ENCODE results near the gene TPD52L2.
"Not testable (repeated sequence)": the region's sequence is repeated elsewhere in the genome, so short reads cannot be mapped to it uniquely, and the experiment has no call there.

The TPD52L2 gene

GRCh38 chr20:63878899-63879663 is 14.0 kb downstream of the TPD52L2 start:
- DNase-seq (ENCODE audit: low read depth in 2 of 2), result no peak

- not testable (repeated sequence) for DNase-seq (ENCODE audit: low read depth in 2 of 2)
Observed at GRCh38 chr20:63880901-63881300, 15.8 kb downstream of the TPD52L2 start.

GRCh38 chr20:63881451-63882226 is 16.6 kb downstream of the TPD52L2 start:
- no peak for DNase-seq (ENCODE audit: low read depth in 2 of 2)

DNA sequence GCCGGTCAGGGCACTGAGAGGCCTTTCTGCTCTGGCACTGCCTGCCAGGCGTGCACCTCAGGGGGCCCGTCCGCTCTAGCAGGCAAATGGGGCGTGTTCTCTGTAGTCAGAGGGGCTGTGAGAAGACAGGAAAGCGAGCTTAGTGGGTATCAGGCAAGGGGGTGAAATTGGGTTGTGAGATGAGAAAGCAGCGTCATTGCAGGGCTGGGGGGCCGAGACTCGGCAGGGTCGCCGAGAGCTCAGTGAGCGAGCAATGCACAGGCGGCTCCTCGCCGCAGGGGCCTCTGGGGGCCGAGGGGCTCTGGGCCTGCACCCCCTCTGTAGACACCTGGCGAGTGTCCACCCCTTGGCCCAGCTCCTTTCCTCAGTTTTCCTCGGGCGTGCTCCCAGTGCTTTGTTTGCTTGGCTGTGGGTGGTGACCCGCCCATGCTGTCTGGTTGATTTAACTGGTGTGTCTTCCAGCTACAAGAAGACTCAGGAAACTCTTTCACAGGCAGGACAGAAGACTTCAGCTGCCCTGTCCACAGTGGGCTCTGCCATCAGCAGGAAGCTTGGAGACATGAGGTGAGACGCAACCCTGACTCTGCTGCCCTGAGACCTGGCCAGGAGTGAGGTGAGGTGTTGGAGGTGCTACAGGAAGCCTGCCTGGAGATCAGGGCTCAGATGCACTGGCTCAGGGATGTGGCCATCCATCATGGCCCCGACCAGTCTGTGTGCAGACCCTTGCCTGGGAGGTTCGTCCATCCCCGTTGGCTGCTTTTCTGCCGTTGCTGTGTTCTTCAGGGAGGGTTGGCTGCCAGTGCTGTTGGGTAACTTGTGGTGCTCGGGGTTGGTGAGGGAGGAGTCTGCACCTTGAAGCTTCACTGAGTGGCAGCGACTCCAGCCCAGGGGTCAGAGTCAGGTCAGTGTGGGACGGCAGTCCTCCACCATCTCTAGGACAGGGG is 17.5 kb downstream of the TPD52L2 start:
- DNase-seq (ENCODE audit: low read depth in 2 of 2), result no peak

DNA sequence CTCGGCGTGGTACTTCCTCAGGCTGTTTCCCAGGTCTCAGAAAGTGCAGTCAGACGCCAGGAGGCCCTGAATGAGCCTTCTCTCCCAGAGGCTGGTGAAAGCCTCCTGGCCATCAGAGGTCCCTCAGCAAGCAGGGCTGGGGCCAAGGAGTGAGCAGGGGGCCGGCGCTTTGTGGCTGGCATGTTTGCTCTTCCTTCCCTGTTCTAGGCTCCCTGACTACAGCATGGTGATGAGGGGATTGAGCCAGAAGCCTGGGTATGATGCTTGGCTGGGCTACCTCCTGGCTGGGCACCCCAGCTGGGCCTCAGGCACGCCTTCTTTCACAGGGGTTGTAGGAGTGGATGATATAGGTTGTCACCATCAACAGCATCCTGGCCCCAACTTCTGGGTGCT is 18.1 kb downstream of the TPD52L2 start:
- no peak for DNase-seq (ENCODE audit: low read depth in 2 of 2)

DNA sequence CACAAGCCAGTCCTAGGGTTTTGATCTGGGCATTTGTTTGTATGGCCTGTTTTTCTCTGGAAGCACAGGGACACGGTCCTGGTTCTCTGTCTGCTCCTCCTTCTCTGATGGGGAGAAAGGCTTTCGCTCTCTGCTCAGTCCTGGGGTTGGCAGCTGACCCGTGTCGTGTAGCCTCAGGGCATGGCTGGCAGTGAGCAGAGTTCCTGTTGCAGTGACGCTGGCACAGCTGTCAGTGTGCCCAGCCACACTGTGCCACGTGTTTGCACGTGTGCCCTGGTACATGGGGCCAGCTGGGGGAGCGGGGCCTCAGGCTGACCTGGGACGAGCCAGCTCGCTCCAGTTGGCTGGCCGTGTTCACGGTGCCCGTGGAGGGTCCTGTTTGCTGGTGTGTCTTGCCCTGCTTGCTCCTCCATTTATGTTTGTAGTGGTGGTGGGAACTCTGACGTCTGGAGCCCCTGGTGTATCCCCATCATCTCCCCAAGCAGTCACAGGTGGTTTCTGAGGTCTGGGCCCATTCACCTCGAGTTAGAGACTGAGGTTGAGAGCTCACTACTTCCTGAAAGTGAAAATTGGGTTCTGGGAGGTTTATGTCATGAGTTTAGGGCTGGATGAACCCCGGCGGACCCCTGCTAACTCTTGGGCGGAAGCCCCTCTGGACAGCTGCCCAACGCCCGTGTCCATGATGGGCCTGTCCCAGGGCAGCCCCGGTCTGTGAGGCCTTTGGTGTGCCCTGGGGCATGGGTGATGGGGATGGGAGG is 19.6 kb downstream of the TPD52L2 start:
- DNase-seq (ENCODE audit: low read depth in 2 of 2), result no peak

GRCh38 chr20:63885264-63886053 is 20.4 kb downstream of the TPD52L2 start:
- no peak for DNase-seq (ENCODE audit: low read depth in 2 of 2)

- no peak for DNase-seq (ENCODE audit: low read depth in 2 of 2)
Observed at GRCh38 chr20:63886054-63886419, 21.0 kb downstream of the TPD52L2 start.

GRCh38 chr20:63886921-63887320 is 21.9 kb downstream of the TPD52L2 start:
- DNase-seq (ENCODE audit: low read depth in 2 of 2), result no peak

DNA sequence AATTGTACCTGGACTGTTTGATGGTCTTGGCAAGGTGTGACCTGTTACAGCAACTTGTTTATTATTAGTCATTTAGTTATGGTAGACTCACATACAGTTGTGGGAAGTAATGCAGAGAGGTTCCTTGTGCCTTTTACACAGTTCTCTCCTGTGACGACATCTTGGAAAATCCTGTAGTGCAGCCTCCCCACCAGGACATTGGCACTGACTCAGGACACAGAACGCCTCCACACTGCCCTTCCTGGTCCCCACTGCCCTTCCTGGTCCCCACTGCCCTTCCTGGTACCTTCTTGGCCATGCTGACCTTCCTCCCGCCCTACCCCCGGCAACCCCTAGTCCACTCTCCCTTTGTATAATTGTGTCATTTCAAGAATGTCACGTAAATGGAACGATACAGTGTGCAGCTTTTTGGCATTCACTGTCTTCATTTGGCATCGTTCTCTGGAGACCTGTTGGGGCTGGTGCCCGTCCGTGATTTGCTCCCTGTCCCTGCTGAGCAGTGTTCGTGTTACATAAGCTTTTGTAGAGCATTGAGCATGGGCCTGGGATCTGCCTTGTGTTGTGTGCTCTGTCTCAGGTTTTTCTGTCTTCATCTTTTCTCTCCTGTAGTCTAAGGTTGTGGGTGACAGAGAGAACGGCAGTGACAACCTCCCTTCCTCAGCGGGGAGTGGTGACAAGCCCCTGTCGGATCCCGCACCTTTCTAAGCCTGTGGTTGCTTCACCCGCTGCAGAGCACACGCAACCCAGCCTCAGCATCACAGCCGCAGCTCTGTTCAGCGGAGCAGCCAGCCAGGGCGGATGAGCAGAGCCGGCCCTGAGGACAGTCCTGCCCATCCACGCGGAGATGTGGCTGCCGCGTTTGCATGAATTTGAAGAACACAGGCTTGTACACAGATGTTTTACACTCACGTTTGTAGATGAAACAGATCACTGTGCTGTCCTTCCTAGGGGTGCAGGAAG is 24.5 kb downstream of the TPD52L2 start:
- DNase-seq (ENCODE audit: low read depth in 2 of 2), result no peak

GRCh38 chr20:63890201-63890576 is 25.1 kb downstream of the TPD52L2 start:
- DNase-seq (ENCODE audit: low read depth in 2 of 2), result no peak

DNA sequence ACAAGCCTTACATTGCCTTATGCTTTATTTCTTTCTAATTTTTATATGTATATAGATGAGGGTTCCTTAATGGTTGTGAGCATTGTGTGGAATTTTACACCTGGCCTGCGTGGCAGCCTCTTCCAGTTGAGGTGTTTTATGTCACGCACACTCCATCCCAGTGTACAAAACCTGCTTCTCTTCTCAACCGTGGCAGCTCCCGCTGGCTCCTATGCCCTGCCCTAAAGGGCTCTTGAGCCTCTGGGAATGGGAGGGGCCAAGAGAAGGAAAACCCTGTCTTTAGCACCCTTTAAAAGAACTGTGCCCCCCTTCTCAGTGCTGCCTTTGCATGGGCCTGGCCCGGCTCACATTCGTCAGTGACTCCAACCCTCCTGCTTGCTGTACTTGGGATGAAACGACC is 25.5 kb downstream of the TPD52L2 start:
- no peak for DNase-seq (ENCODE audit: low read depth in 2 of 2)

- DNase-seq (ENCODE audit: low read depth in 2 of 2), result no peak
Observed at GRCh38 chr20:63891061-63892002, 26.3 kb downstream of the TPD52L2 start.

DNA sequence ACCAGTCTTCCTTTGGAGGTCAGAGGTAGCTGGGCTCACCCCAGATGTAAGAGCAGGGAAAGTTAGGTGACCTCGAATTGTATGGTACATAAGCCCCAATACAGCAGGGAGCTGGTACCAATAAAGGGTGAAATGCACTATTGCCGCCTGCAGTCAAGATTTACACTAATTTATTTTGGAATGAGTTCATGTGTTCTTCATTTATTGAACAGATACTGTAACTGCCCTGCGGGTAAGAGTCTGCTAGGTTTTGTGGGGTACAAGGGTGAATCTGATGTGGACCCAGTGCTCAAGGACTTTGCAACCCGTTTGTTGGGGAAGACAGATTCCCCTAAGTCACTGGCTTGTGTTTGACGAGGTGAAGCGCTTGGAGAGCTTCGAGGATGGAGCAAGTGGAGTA is 27.3 kb downstream of the TPD52L2 start:
- DNase-seq (ENCODE audit: low read depth in 2 of 2), result no peak

DNA sequence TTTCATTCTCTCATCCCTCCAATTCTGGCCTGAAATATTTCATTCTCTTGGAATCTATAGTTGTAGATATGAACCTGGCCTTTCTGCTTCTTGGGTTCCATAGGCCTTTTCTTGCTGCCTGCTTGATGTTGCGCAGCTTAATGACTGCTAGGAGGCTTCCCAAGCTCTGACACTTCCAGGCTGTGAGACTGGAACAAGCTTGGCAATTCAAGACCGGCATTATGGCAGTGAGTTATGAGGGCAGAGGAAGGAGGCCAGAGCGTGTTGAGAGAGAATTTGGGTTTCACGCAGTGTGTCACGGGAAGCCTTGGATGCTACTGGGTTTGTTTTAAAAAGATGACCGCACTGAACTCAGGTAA is 28.9 kb downstream of the TPD52L2 start:
- DNase-seq (ENCODE audit: low read depth in 2 of 2), result no peak

GRCh38 chr20:63894358-63895201 is 29.5 kb downstream of the TPD52L2 start, which contains the start of gene DNAJC5:
Gene DNAJC5, plus strand, starts transcription at chr20:63895126. Its CDS starts 33,220 bp downstream, at chr20:63928346.
- DNase-seq (ENCODE audit: low read depth in 2 of 2), result peak; percentile 89 to 94

DNA sequence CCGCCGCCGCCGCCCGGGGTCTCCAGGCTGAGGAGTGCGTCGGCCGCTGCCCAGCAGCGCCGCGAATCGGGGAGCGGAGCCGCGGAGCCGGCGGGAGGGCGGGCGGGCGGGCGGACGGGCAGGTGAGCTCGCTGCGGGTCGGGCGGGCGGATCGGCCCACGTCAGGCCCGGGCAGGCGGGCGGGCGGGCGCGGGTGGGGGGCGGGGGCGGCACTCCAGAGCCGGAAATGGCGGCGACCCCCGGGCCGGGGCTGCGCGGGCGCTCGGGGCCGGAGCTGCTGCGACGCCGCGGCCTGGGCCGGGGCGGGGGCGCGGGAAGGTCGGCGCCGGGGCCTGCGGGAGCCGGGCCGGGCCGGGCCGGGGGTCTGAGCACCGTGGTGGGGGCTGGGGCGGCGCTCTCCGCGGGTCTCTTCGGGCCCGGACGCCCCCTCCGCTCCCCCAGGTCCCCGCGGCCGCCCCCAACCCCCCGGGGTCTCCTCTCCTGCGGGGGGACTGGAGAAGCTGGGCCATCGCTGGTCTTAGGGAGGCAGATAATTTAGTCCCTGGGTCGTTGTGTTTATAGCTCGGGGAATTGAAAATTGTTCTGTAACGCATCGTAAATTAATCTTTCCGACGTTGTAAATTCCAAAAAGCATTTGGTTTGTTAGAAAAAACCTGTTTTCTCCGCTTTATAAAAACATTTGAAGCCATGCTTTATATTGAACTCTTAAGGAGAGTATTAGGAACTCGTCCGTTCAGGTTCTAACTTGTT is 30.3 kb downstream of the TPD52L2 start:
- DNase-seq (ENCODE audit: low read depth in 2 of 2), result no peak
